NCI-H2029 treated with DMSO at 0.1 percent for 48 hours (cell line): ENCODE data around the gene KIRREL3.

Source experiments
- DNase-seq: peaks from one replicate; lab custom pipeline; 2025; lab: John Stamatoyannopoulos, UW

KIRREL3 gene

GRCh38 chr11:126669416-126669815 is 331.2 kb downstream of the KIRREL3 start:
- no peak for DNase-seq

GRCh38 chr11:126664643-126665042 is 335.9 kb downstream of the KIRREL3 start:
- DNase-seq, result no peak

GRCh38 chr11:126663749-126664592 is 336.6 kb downstream of the KIRREL3 start:
- DNase-seq, result no peak

DNA sequence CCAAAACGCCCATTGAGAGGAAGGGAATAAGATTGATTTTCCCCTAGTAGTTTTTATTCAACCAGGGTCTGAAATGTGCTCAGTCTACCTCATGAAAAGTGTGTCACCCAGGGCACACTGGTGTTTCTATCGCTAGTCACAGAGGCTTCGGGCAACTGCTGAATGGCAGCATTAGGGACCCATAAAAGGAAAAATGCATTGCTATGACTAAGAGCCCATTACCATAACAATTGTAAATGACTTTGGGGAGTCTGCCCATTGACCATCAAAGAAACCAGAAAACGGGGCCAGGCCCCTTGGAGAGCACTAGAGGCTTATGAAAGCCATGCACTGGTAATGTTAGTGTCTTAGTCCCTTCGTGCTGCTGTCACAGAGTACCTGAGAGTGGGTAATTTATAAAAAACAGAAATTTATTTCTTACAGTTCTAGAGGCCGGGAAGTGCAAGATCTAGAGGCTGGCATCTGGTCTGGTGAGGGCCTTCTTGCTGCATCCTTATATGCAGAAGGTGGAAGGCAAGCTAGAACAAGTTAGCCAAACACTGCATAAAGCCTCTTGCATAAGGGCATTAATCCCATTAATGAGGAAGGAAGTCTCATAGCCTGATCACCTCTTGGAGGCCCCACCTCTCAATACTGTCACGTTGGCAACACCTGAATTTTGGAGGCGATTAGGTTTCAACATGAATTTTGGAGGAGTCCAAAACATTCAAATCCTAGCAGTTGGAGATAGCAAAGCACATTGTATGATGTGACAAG is 338.4 kb downstream of the KIRREL3 start:
- DNase-seq, result no peak

GRCh38 chr11:126660761-126661425 is 339.7 kb downstream of the KIRREL3 start:
- no peak for DNase-seq

- DNase-seq, result no peak
These were observed 340.2 kb downstream of the KIRREL3 start for GRCh38 chr11:126660321-126660720.

DNA sequence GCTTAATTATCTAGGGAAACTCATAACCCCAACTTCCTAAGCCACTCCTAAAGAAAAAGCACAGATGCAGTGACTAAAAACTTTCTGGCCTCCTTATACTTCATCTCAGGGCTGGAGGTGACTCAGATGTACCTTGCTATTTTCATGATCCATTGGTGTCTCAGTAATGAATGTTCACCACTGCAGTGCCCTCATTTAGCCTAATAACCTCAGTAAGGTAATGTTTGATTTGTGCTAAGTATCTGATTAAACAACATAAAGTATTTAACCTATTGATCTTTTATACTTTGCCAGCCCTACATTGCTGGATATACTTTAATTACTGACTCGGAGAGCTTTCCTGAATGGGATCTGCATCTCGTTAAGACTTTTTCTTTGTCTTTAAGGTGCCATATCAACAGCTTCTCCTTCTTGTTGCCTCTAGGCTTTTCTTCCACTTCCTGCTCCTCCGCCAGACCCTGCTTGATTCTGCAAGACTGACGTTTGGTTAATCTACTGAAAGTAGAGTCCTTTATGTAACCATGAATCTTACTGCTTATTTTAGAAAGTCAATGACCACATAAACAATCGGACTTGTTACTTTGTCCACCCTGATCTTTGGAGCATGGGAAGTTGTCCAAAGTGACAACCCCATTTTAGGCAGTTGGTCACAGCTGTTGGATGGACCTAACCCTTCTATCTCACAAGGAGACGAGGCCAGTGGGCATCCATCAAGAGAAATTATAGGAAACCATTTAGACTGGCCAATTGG is 342.1 kb downstream of the KIRREL3 start:
- no peak for DNase-seq

- no peak for DNase-seq
These were observed 344.8 kb downstream of the KIRREL3 start for GRCh38 chr11:126655807-126656128.

GRCh38 chr11:126654886-126655806 is 345.4 kb downstream of the KIRREL3 start:
- no peak for DNase-seq

- no peak for DNase-seq
These were observed 347.5 kb downstream of the KIRREL3 start for GRCh38 chr11:126653040-126653439.

DNA sequence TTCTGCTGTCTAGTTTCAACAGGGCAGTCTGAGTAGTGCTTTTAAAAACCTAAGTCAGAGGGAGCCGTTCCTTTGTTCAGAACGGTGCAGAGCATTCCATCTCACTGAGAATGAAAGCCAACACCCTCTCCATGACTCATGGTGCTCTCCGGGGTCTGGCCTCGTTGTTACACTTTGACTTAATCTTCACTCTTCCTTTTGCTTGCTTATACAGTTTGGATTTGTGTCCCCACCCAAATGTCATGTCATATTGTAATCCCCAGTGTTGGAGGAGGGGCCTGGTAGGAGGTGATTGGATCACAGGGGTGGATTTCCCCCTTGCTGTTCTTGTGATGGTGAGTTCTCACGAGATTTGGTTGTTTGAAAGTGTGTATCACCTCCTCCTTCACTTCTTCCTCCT is 352.8 kb downstream of the KIRREL3 start:
- no peak for DNase-seq

DNA sequence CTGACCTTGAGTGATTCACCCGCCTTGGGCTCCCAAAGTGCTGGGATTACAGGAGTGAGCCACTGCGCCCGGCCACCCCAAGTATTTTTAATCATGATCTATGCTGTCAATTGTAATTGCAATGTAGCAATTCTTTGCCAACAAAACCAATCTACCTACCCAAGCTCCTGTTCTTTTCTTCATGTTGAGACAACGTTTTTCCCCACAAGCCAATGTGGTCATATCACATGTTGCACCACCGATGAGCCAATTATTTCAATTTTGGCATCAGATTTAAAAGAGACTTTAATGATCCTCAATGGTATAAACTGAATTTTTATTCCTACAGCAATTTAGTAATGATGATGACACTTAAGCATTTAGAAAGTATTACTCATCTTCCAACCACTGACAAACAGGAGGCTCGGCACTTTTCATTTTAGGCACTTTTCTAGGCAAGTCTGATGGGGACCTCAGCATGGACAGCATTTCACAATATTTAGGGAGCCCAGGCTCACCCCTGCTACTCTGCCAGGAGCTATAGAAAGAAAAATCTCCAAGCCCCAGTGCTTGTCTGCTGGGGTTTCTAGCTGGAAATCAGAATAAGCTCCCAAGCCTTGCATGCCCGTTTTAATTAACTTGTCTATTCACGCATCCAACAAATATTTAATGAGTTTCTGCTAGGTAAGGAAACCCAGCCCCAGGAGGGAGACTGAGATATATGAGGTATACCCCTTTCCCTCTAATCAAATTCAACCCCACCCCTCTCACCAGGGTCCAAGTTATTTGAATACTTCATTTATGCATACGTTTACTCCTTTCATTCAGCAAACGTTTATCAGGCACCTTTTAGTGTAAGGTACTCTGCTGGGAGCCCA is 353.6 kb downstream of the KIRREL3 start:
- DNase-seq, result no peak

GRCh38 chr11:126645186-126645585 is 355.4 kb downstream of the KIRREL3 start:
- no peak for DNase-seq

GRCh38 chr11:126640186-126640585 is 360.4 kb downstream of the KIRREL3 start:
- no peak for DNase-seq

DNA sequence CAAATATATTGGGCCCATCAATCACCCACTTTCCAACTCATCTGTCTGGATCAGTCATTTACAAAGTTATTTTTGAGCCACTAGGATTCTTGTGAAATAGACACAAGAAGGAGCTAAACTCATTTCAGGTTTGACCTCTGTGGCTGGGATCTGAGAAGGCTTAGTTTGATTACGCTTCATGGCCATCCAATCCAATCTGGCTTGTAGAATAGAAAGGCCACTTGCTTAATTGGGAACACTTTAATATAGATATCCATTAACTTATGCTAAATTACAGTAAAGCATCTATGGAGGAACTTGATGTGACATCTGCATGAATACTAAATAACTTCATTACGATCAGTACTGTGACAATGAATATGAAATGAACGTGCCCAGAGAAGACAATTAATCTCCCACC is 360.9 kb downstream of the KIRREL3 start:
- no peak for DNase-seq

GRCh38 chr11:126638648-126639047 is 361.9 kb downstream of the KIRREL3 start:
- DNase-seq, result no peak

DNA sequence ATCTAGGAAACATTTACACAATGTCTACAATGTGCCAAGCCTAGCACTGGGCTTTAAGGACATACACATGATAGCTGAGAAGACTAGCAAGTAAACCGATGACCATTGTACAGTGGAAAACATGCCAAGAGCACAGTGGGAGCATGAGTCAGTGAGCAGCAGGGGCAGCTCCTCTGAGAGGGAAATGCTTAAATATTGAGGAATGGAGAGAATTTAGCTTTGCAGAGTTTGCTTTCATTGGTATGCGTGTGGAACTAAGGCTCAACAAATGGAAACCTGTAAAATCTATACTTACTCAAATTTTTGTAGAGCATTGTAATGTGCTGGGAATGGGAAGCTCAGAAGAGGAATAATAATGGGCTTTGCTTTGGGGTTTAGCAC is 362.8 kb downstream of the KIRREL3 start:
- DNase-seq, result no peak

GRCh38 chr11:126636911-126637794 is 363.4 kb downstream of the KIRREL3 start:
- DNase-seq, result no peak

DNA sequence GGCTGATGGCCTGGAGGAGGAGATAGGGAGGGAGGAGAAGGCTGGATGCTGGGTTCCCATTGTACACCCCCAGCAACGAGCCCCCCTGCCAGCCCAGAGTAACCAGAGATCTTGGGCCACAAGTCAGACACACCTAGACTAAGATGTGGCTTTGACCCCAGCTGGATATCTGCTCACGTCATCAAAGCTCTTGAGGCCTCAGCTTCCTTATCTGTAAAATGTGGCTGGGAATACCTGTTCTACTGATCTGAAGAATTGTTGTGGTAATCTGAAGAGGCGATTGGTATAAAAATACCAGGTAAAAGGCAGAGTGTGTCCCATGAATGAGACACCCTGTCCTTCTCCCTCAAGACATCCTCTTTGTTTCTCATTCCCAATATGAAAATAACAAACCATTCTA is 365.1 kb downstream of the KIRREL3 start:
- DNase-seq, result no peak
